Right atrium auricular region (tissue), 2 donors: ENCODE results near the gene CLDN9. TPM values are rescaled to one million over a fixed set of nuclear protein-coding genes. Genes with fewer than 3 reads are reported as not detected.
A peak's percentile ranks its signal among the peaks of the same experiment; 100 is the strongest.

Source experiments
- DNase-seq: peaks from one replicate; pipeline ENCODE4 v3.0.0-alpha.2; 2019; ENCODE audit warnings: low spot score
- H3K27ac ChIP-seq, 2 donors: fragments of 200-600 bp; sonication (generic); 1 replicate in 1 of 2; 2 replicates in 1 of 2; pipeline ENCODE4 v1.5.1; 2016 to 2019
- H3K27me3 ChIP-seq, 2 donors: fragments of 200-600 bp; sonication (generic); one replicate each; pipeline versions ENCODE4 v1.5.1 to v1.6.0; 2017 to 2019
- H3K36me3 ChIP-seq: fragments of 200-600 bp; sonication (generic); one replicate; pipeline ENCODE4 v1.5.1; 2016
- H3K4me1 ChIP-seq, 2 donors: fragments of 200-600 bp; sonication (generic); one replicate each; pipeline versions ENCODE4 v1.5.1 to v1.6.0; 2017 to 2019
- H3K4me3 ChIP-seq, 2 donors: fragments of 200-600 bp; sonication (generic); 1 replicate in 1 of 2; 2 replicates in 1 of 2; pipeline ENCODE4 v1.5.1; 2017 to 2019; ENCODE audit warnings: mild to moderate bottlenecking in 1 of 2, moderate library complexity in 1 of 2
- H3K9me3 ChIP-seq, 2 donors: fragments of 200-600 bp; sonication (generic); one replicate each; pipeline ENCODE4 v1.5.1; 2019
- CTCF ChIP-seq, 2 donors: fragments of 200-600 bp; sonication (generic); IDR thresholded peaks; one replicate each; pipeline ENCODE4 v1.5.1; 2019; ENCODE audit warnings: antibody characterized with exemption in 2 of 2
- total RNA-seq, 2 donors: library from RNA; depleted of rRNA; stranded (reverse); fragments of >200 nt; gene quantifications; one replicate each; pipeline ENCODE4 v1.1.0, GENCODE V29; 2016

Gene CLDN9
- total RNA-seq, 2 donors from 2014 or later = 0.39 TPM; not detected in 1

GRCh38 chr16:2968738-2969544 is 43.8 kb upstream of the CLDN9 start, which contains the start of gene PAQR4:
Gene PAQR4, plus strand, starts transcription at chr16:2969348. Its CDS starts 327 bp downstream, at chr16:2969675.
- no peak for TF ChIP-seq CTCF (IDR thresholded peaks at IDR 0.05)
- peaks cover 0 to 60% of the 10 kb centered on the region in 2 donors for H3K4me1 ChIP-seq

GRCh38 chr16:2969545-2970521 is 42.9 kb upstream of the CLDN9 start:
- no peaks in the 10 kb centered on the region for H3K36me3 ChIP-seq
- peaks cover 14 to 30% of the 10 kb centered on the region in 2 donors for H3K27me3 ChIP-seq
- no peaks in the 10 kb centered on the region for H3K9me3 ChIP-seq
- peak overlapping the region; percentile 58 to 75 for H3K4me3 ChIP-seq
- H3K27ac ChIP-seq = peak overlapping the region in 1 of 2 donors; percentile 52
- DNase-seq = peak; percentile 62
- peaks cover 0 to 51% of the 10 kb centered on the region in 2 donors for H3K4me1 ChIP-seq
- TF ChIP-seq CTCF (IDR thresholded peaks at IDR 0.05) = peak; percentile 21 to 59

More at GRCh38 chr16:2968738-2969544, 43.8 kb upstream of the CLDN9 start, which contains the start of gene PAQR4:
- peak within 1 kb of the TSS in 1 of 2 donors; percentile 52 for H3K27ac ChIP-seq
- H3K36me3 ChIP-seq = no peaks in the 10 kb centered on the region
- peaks cover 22 to 39% of the 10 kb centered on the region in 2 donors for H3K27me3 ChIP-seq
- H3K9me3 ChIP-seq = no peaks in the 10 kb centered on the region
- peak within 1 kb of the TSS; percentile 58 to 75 for H3K4me3 ChIP-seq
- peak; percentile 84 for DNase-seq

- no peak for DNase-seq
- Histone ChIP-seq H3K4me3 (peak overlapping the region; percentile 58 to 75), H3K4me1 (peaks cover 0 to 45% of the 10 kb centered on the region in 2 donors), H3K36me3 (no peaks in the 10 kb centered on the region), H3K27me3 (peaks cover 14 to 23% of the 10 kb centered on the region in 2 donors), H3K9me3 (no peaks in the 10 kb centered on the region), H3K27ac (peak overlapping the region in 1 of 2 donors; percentile 52)
- TF ChIP-seq CTCF (IDR thresholded peaks at IDR 0.05) = no peak
Measured at GRCh38 chr16:2970563-2970962, 42.2 kb upstream of the CLDN9 start.

- H3K27ac ChIP-seq = no peak overlapping the region
- H3K4me3 ChIP-seq = no peak overlapping the region
- no peak for DNase-seq
- no peaks in the 10 kb centered on the region for H3K36me3 ChIP-seq
- TF ChIP-seq CTCF (IDR thresholded peaks at IDR 0.05) = no peak
- peaks cover 0 to 44% of the 10 kb centered on the region in 2 donors for H3K4me1 ChIP-seq
- no peaks in the 10 kb centered on the region for H3K9me3 ChIP-seq
- H3K27me3 ChIP-seq = peaks cover 9 to 15% of the 10 kb centered on the region in 2 donors
Measured at GRCh38 chr16:2971134-2971984, 41.4 kb upstream of the CLDN9 start.
